Testis (tissue), 3 donors: ENCODE data around the gene SMURF2. TPM values are rescaled to one million over a fixed set of nuclear protein-coding genes. Genes with fewer than 3 reads are reported as not detected.

ENCODE experiments used
- DNase-seq: peaks from one replicate; pipeline ENCODE4 v3.0.0-alpha.2; 2019
- H3K27ac ChIP-seq, 2 donors: fragments of 200-600 bp; sonication (generic); one replicate each; pipeline ENCODE4 v1.5.1; 2019
- H3K27me3 ChIP-seq: fragments of 200-600 bp; sonication (generic); one replicate; pipeline ENCODE4 v1.5.1; 2019
- H3K36me3 ChIP-seq: fragments of 200-600 bp; sonication (generic); one replicate; pipeline ENCODE4 v1.5.1; 2017; ENCODE audit warnings: low read depth; ENCODE audit errors: missing control alignments
- H3K4me1 ChIP-seq: fragments of 200-600 bp; sonication (generic); one replicate; pipeline ENCODE4 v1.5.1; 2019
- H3K4me3 ChIP-seq, 2 donors: fragments of 200-600 bp; sonication (generic); one replicate each; pipeline ENCODE4 v1.5.1; 2017 to 2019
- H3K9me3 ChIP-seq: fragments of 200-600 bp; sonication (generic); one replicate; pipeline ENCODE4 v1.5.1; 2017
- CTCF ChIP-seq, 3 experiments: fragments of 450-650 bp in 2 of 3; fragments of 200-600 bp in 1 of 3; sonication (generic) in 1 of 3; IDR thresholded peaks; one replicate each; pipeline ENCODE4 v1.5.1; 2016 to 2019; ENCODE audit warnings: antibody characterized with exemption in 3 of 3, mild to moderate bottlenecking in 2 of 3, moderate library complexity in 1 of 3
- POLR2A ChIP-seq: fragments of 450-650 bp; IDR thresholded peaks from one replicate; pipeline ENCODE4 v1.6.1; 2017; ENCODE audit warnings: antibody characterized with exemption, mild to moderate bottlenecking, moderate library complexity
- WGBS, 2 donors: methylation state at CpG; one replicate each; pipeline ENCODE4 v1.1.5; 2018; 5-methylcytosine and 5-hydroxymethylcytosine counted together
- intact Hi-C: fragments of 100-400 bp; cut with DNase I; formaldehyde crosslinking; loops from one replicate; pipeline ENCODE4 v1.15.1; 2023; ENCODE audit warnings: low total_unique reads
- polyA plus RNA-seq: library from polyadenylated mRNA; stranded (reverse); fragments of 350-450 nt; fragmentation: Illumina TruSeq; extraction: RNeasy Lipid Tissue Mini Kit (QIAGEN cat#74804); gene quantifications from one replicate; pipeline ENCODE4 v1.2.3, GENCODE V29; 2014; ENCODE audit warnings: low read depth, low replicate concordance; ENCODE audit not compliant: insufficient read depth
- total RNA-seq, 2 donors: library from RNA; depleted of rRNA; stranded (reverse); fragments of >200 nt; gene quantifications; one replicate each; pipeline ENCODE4 v1.2.3, GENCODE V29; 2016

The SMURF2 gene
- total and polyA plus RNA-seq, 3 donors from 2014 or later: 28.9 to 50.0 (median 32.2) TPM

- H3K4me3 ChIP-seq: no peak overlapping the region
- H3K9me3 ChIP-seq: no peaks in the 10 kb centered on the region
- intact Hi-C loops: no loop called here
- no peaks in the 10 kb centered on the region for H3K36me3 ChIP-seq
- no peak for DNase-seq
- H3K27ac ChIP-seq: no peak overlapping the region
- H3K27me3 ChIP-seq: no peaks in the 10 kb centered on the region
- TF ChIP-seq CTCF (IDR thresholded peaks at IDR 0.05) (no peak), POLR2A (no peak)
- no peaks in the 10 kb centered on the region for H3K4me1 ChIP-seq
- 96 to 98% methylated on average over 3 of the region's 3 CpGs for WGBS, 2 donors
Observed at GRCh38 chr17:64575431-64575830, 86.7 kb downstream of the SMURF2 start.

GRCh38 chr17:64574646-64575045, 87.5 kb downstream of the SMURF2 start:
- no peak for DNase-seq
- Histone ChIP-seq H3K27me3 (no peaks in the 10 kb centered on the region), H3K4me3 (no peak overlapping the region), H3K4me1 (no peaks in the 10 kb centered on the region), H3K27ac (no peak overlapping the region), H3K9me3 (no peaks in the 10 kb centered on the region), H3K36me3 (no peaks in the 10 kb centered on the region)
- no peak for TF ChIP-seq CTCF (IDR thresholded peaks at IDR 0.05)
- TF ChIP-seq POLR2A: no peak
- 85 to 86% methylated on average over 1 of the region's 1 CpG for WGBS, 2 donors
- intact Hi-C loops: no loop called here

- no peak overlapping the region for H3K27ac ChIP-seq
- no peaks in the 10 kb centered on the region for H3K36me3 ChIP-seq
- H3K4me1 ChIP-seq: no peaks in the 10 kb centered on the region
- H3K27me3 ChIP-seq: no peaks in the 10 kb centered on the region
- TF ChIP-seq POLR2A: no peak
- TF ChIP-seq CTCF (IDR thresholded peaks at IDR 0.05): no peak
- H3K4me3 ChIP-seq: no peak overlapping the region
- intact Hi-C loops: no loop called here
- DNase-seq: no peak
- no peaks in the 10 kb centered on the region for H3K9me3 ChIP-seq
Observed at GRCh38 chr17:64573214-64573613, 88.9 kb downstream of the SMURF2 start.

GRCh38 chr17:64572682-64573154, 89.4 kb downstream of the SMURF2 start:
- DNase-seq: no peak
- no peaks in the 10 kb centered on the region for H3K36me3 ChIP-seq
- no peaks in the 10 kb centered on the region for H3K9me3 ChIP-seq
- H3K27me3 ChIP-seq: no peaks in the 10 kb centered on the region
- TF ChIP-seq CTCF (IDR thresholded peaks at IDR 0.05) (no peak), POLR2A (no peak)
- H3K27ac ChIP-seq: no peak overlapping the region
- H3K4me1 ChIP-seq: no peaks in the 10 kb centered on the region
- 34 to 39% methylated on average over 3 of the region's 3 CpGs for WGBS, 2 donors
- no peak overlapping the region for H3K4me3 ChIP-seq
- intact Hi-C loops: no loop called here

GRCh38 chr17:64571746-64572145, 90.4 kb downstream of the SMURF2 start:
- Histone ChIP-seq H3K4me3 (no peak overlapping the region), H3K27ac (no peak overlapping the region), H3K9me3 (no peaks in the 10 kb centered on the region), H3K4me1 (no peaks in the 10 kb centered on the region), H3K27me3 (no peaks in the 10 kb centered on the region), H3K36me3 (no peaks in the 10 kb centered on the region)
- no peak for DNase-seq
- intact Hi-C loops: no loop called here
- TF ChIP-seq POLR2A (no peak), CTCF (IDR thresholded peaks at IDR 0.05) (no peak)
- 87 to 91% methylated on average over 6 of the region's 6 CpGs for WGBS, 2 donors
